Fibroblast of skin of abdomen (primary cell): ENCODE measurements around the gene FGF6. TPM values are rescaled to one million over a fixed set of nuclear protein-coding genes. Genes with fewer than 3 reads are reported as not detected.
"Not testable (repeated sequence)": the region's sequence is repeated elsewhere in the genome, so short reads cannot be mapped to it uniquely, and the experiment has no call there.

Source experiments
- DNase-seq: peaks from one replicate; pipeline ENCODE4 v3.0.0-alpha.2; 2013
- polyA plus RNA-seq, 2 experiments: library from polyadenylated mRNA; unstranded; fragments of 120-200 nt; gene quantifications; one replicate each; pipeline ENCODE4 v1.2.1, GENCODE V29; 2013; ENCODE audit not compliant: insufficient read length in 2 of 2

FGF6 gene
- not detected for polyA plus RNA-seq (2013, experiment 1 of 2; ENCODE audit: insufficient read length)
- polyA plus RNA-seq (2013, experiment 2 of 2; ENCODE audit: insufficient read length), result not detected

- DNase-seq, result no peak
Measured at GRCh38 chr12:4445156-4446101, at the start of gene FGF6. TSS of gene FGF6 (minus strand) at chr12:4445815. CDS start at chr12:4445570, 245 bp downstream.

- no peak for DNase-seq
Measured at GRCh38 chr12:4490973-4491372, 45.4 kb upstream of the FGF6 start.

GRCh38 chr12:4489556-4489955 lies 43.9 kb upstream of the FGF6 start:
- DNase-seq, result no peak

GRCh38 chr12:4486980-4487379 lies 41.4 kb upstream of the FGF6 start:
- DNase-seq, result no peak

- no peak for DNase-seq
Measured at GRCh38 chr12:4486049-4486699, 40.6 kb upstream of the FGF6 start.

- DNase-seq, result no peak
Measured at GRCh38 chr12:4483885-4484823, 38.5 kb upstream of the FGF6 start.

- DNase-seq, result no peak
Measured at GRCh38 chr12:4482936-4483335, 37.3 kb upstream of the FGF6 start.

GRCh38 chr12:4478933-4479332 lies 33.3 kb upstream of the FGF6 start:
- DNase-seq, result no peak

- DNase-seq, result no peak
Measured at GRCh38 chr12:4477129-4477528, 31.5 kb upstream of the FGF6 start.

- no peak for DNase-seq
Measured at GRCh38 chr12:4472046-4472445, 26.4 kb upstream of the FGF6 start.

GRCh38 chr12:4471256-4471655 lies 25.6 kb upstream of the FGF6 start:
- DNase-seq, result no peak

GRCh38 chr12:4468994-4469393 lies 23.4 kb upstream of the FGF6 start:
- no peak for DNase-seq

GRCh38 chr12:4460761-4461160 lies 15.1 kb upstream of the FGF6 start:
- DNase-seq, result no peak

- DNase-seq, result not testable (repeated sequence)
Measured at GRCh38 chr12:4455849-4456248, 10.2 kb upstream of the FGF6 start.

- no peak for DNase-seq
Measured at GRCh38 chr12:4454315-4454860, 8.8 kb upstream of the FGF6 start.

GRCh38 chr12:4451694-4452093 lies 6.1 kb upstream of the FGF6 start:
- DNase-seq, result no peak

- no peak for DNase-seq
Measured at GRCh38 chr12:4450551-4451112, 5.0 kb upstream of the FGF6 start.

GRCh38 chr12:4449851-4450221 lies 4.2 kb upstream of the FGF6 start:
- DNase-seq, result no peak

- no peak for DNase-seq
Measured at GRCh38 chr12:4448943-4449850, 3.6 kb upstream of the FGF6 start.

- DNase-seq, result no peak
Measured at GRCh38 chr12:4448371-4448940, 2.8 kb upstream of the FGF6 start.
